DND-41 (cell line): ENCODE data around the gene DAW1.

ENCODE experiments used
- CTCF ChIP-seq: IDR thresholded peaks from 2 replicates; pipeline ENCODE4 v1.5.1; 2012; ENCODE audit warnings: borderline replicate concordance, low read length, moderate library complexity, mild to moderate bottlenecking; ENCODE audit not compliant: poor library complexity, severe bottlenecking; ENCODE audit errors: extremely low read depth
- EZH2 ChIP-seq: IDR thresholded peaks from 3 replicates; pipeline ENCODE4 v1.6.1; 2012; ENCODE audit warnings: borderline replicate concordance, low read depth, mild to moderate bottlenecking, moderate library complexity, low read length, inconsistent platforms; ENCODE audit not compliant: severe bottlenecking

GRCh38 chr2:227942965-227943364 is 71.5 kb downstream of the DAW1 start:
- TF ChIP-seq EZH2, result no peak
- no peak for TF ChIP-seq CTCF
